ENCODE measurements around the gene SHF.

The SHF gene

GRCh38 chr15:45221053-45221599 is 33.4 kb upstream of the SHF start:
- Histone ChIP-seq H3K4me3 (ENCODE audit: low read depth, low read length) (no peak overlapping the region), H3K36me3 (ENCODE audit: control insufficient read depth, insufficient read depth, low read length) (no peaks in the 10 kb centered on the region)

GRCh38 chr15:45212493-45212892 is 24.7 kb upstream of the SHF start:
- H3K36me3 ChIP-seq (ENCODE audit: control insufficient read depth, insufficient read depth, low read length) = no peaks in the 10 kb centered on the region
- H3K27me3 ChIP-seq (ENCODE audit: control insufficient read depth, insufficient read depth, low read length) = no peaks in the 10 kb centered on the region
- no peak overlapping the region for H3K9ac ChIP-seq (ENCODE audit: low read depth, low read length)
- no peaks in the 10 kb centered on the region for H3K9me3 ChIP-seq (ENCODE audit: control insufficient read depth, insufficient read depth, low read length)
- H3K4me3 ChIP-seq (ENCODE audit: low read depth, low read length) = no peak overlapping the region
- no peaks in the 10 kb centered on the region for H3K4me1 ChIP-seq (ENCODE audit: control insufficient read depth, insufficient read depth, low read length)

More at GRCh38 chr15:45221053-45221599, 33.4 kb upstream of the SHF start:
- no peaks in the 10 kb centered on the region for H3K9me3 ChIP-seq (ENCODE audit: control insufficient read depth, insufficient read depth, low read length)
- H3K4me1 ChIP-seq (ENCODE audit: control insufficient read depth, insufficient read depth, low read length) = no peaks in the 10 kb centered on the region
- no peaks in the 10 kb centered on the region for H3K27me3 ChIP-seq (ENCODE audit: control insufficient read depth, insufficient read depth, low read length)
- H3K9ac ChIP-seq (ENCODE audit: low read depth, low read length) = no peak overlapping the region

- Histone ChIP-seq H3K27me3 (ENCODE audit: control insufficient read depth, insufficient read depth, low read length) (no peaks in the 10 kb centered on the region), H3K4me1 (ENCODE audit: control insufficient read depth, insufficient read depth, low read length) (no peaks in the 10 kb centered on the region), H3K4me3 (ENCODE audit: low read depth, low read length) (no peak overlapping the region), H3K36me3 (ENCODE audit: control insufficient read depth, insufficient read depth, low read length) (no peaks in the 10 kb centered on the region), H3K9ac (ENCODE audit: low read depth, low read length) (no peak overlapping the region), H3K9me3 (ENCODE audit: control insufficient read depth, insufficient read depth, low read length) (no peaks in the 10 kb centered on the region)
These were observed 17.4 kb upstream of the SHF start for GRCh38 chr15:45205192-45205591.

DNA sequence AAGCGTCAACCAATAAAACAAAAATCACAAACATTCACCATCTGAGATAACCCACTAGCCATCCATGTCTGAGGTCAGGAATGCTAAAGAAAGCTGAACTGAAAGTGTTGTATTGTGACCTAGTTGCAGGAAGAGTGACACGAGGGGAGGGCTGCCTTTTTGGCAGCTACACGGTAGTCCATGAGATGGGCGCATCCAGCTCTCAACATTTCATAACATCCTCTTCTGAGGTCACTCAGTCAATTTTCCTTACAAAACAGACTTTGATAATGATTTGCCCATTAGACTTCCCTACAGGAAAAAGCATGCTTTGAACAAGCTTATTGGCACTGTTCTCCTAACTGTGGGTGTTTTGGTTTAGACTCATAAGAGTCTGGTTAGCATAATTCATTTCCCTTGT is 15.4 kb upstream of the SHF start:
- Histone ChIP-seq H3K4me3 (ENCODE audit: low read depth, low read length) (no peak overlapping the region), H3K9ac (ENCODE audit: low read depth, low read length) (no peak overlapping the region), H3K36me3 (ENCODE audit: control insufficient read depth, insufficient read depth, low read length) (no peaks in the 10 kb centered on the region), H3K4me1 (ENCODE audit: control insufficient read depth, insufficient read depth, low read length) (no peaks in the 10 kb centered on the region), H3K27me3 (ENCODE audit: control insufficient read depth, insufficient read depth, low read length) (no peaks in the 10 kb centered on the region), H3K9me3 (ENCODE audit: control insufficient read depth, insufficient read depth, low read length) (no peaks in the 10 kb centered on the region)

DNA sequence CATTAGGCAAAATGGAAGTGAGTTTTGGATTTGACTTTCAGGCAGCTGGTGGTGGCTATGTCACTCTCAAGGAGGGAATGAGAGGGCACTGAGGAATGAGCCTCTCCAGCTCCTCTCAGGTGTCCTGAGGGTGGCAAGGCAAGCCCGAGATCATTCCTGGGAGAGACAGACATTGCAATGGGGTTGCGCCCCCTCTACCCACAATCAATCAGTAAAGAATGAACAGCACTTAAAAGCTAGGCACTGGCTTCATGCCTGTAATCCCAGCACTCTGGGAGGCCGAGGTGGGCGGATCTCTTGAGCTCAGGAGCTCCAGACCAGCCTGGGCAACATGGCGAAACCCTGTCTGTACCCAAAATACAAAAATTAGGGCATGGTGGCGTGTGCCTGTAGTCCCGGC is 14.1 kb upstream of the SHF start:
- Histone ChIP-seq H3K4me3 (ENCODE audit: low read depth, low read length) (no peak overlapping the region), H3K9ac (ENCODE audit: low read depth, low read length) (no peak overlapping the region), H3K36me3 (ENCODE audit: control insufficient read depth, insufficient read depth, low read length) (no peaks in the 10 kb centered on the region), H3K27me3 (ENCODE audit: control insufficient read depth, insufficient read depth, low read length) (no peaks in the 10 kb centered on the region), H3K4me1 (ENCODE audit: control insufficient read depth, insufficient read depth, low read length) (no peaks in the 10 kb centered on the region), H3K9me3 (ENCODE audit: control insufficient read depth, insufficient read depth, low read length) (no peaks in the 10 kb centered on the region)

- Histone ChIP-seq H3K9me3 (ENCODE audit: control insufficient read depth, insufficient read depth, low read length) (no peaks in the 10 kb centered on the region), H3K9ac (ENCODE audit: low read depth, low read length) (no peak overlapping the region), H3K4me3 (ENCODE audit: low read depth, low read length) (no peak overlapping the region), H3K36me3 (ENCODE audit: control insufficient read depth, insufficient read depth, low read length) (no peaks in the 10 kb centered on the region), H3K27me3 (ENCODE audit: control insufficient read depth, insufficient read depth, low read length) (no peaks in the 10 kb centered on the region), H3K4me1 (ENCODE audit: control insufficient read depth, insufficient read depth, low read length) (no peaks in the 10 kb centered on the region)
These were observed 13.7 kb upstream of the SHF start for GRCh38 chr15:45201557-45201859.

DNA sequence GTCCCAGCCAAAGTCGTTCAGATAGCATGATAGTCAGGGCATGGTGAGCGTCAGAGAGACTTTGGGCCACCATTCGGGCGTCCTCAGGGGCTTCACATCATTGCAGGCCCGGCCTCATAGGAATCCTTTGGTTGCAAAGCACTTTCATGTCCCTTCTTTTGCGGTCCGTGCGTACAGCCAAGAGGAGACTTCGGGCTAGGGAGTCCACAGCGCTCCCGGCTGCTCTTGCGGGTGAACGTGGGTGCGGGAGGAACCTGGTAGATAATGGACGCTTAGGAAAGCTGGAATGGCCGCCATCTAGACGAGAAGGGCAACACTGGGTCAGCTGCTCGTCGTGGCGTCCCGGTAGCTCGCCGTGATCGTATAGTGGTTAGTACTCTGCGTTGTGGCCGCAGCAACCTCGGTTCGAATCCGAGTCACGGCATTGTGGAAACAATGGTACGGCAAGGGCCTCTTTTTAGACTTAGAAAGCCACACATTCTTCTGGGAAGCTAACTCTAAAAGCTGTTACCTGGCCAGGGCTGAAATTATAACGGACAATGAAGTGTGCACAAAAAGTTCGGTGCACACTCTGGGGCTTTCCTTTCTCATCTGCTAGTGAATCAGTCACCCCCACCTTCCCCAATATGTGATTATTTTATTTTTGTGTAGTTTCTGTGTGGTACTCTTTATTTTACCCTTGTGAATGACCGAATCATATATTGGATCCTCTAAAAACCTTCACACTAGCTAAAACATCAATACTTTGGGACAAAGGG is 13.2 kb upstream of the SHF start:
- no peaks in the 10 kb centered on the region for H3K36me3 ChIP-seq (ENCODE audit: control insufficient read depth, insufficient read depth, low read length)
- no peaks in the 10 kb centered on the region for H3K9me3 ChIP-seq (ENCODE audit: control insufficient read depth, insufficient read depth, low read length)
- H3K9ac ChIP-seq (ENCODE audit: low read depth, low read length) = peak overlapping the region; percentile 82
- H3K4me1 ChIP-seq (ENCODE audit: control insufficient read depth, insufficient read depth, low read length) = no peaks in the 10 kb centered on the region
- H3K27me3 ChIP-seq (ENCODE audit: control insufficient read depth, insufficient read depth, low read length) = no peaks in the 10 kb centered on the region
- H3K4me3 ChIP-seq (ENCODE audit: low read depth, low read length) = peak overlapping the region; percentile 87

DNA sequence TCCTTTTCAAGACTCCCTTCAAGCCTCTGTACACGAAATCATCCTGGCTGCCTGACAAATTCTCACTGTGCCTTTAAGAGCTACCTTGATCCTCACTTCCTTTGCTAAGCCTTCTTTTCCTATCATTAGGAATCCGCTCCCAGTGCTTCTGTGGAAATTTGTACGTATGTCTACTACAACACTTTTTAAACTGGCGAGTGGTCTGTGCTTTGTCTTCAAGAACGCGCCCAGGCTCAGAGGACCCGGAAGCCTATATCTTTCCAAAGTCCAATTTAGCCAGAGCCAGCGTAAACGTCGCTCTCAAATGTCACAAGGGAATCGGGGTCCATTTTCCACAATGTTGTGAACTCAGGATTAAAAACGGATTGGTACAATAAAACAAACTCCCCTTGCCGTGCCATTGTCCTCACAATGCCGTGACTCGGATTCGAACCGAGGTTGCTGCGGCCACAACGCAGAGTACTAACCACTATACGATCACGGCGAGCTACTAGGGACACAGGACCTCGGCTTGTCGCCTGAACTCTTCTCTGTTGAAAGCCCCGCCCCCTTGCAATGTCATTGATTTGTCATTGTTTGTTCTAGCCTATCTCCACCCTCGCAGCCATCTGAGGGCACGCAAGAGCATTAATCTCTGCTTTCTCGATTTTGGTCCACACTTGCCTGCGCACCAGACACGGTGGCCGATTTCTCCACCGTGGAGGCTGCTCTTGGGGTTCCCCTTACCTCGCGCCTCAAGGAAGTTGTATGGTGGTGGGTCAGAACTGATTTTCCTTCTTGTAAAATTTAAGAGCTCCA is 12.4 kb upstream of the SHF start:
- H3K9me3 ChIP-seq (ENCODE audit: control insufficient read depth, insufficient read depth, low read length) = no peaks in the 10 kb centered on the region
- H3K9ac ChIP-seq (ENCODE audit: low read depth, low read length) = peak overlapping the region; percentile 82
- H3K27me3 ChIP-seq (ENCODE audit: control insufficient read depth, insufficient read depth, low read length) = peaks cover 2% of the 10 kb centered on the region
- H3K4me3 ChIP-seq (ENCODE audit: low read depth, low read length) = peak overlapping the region; percentile 87
- H3K4me1 ChIP-seq (ENCODE audit: control insufficient read depth, insufficient read depth, low read length) = no peaks in the 10 kb centered on the region
- no peaks in the 10 kb centered on the region for H3K36me3 ChIP-seq (ENCODE audit: control insufficient read depth, insufficient read depth, low read length)

DNA sequence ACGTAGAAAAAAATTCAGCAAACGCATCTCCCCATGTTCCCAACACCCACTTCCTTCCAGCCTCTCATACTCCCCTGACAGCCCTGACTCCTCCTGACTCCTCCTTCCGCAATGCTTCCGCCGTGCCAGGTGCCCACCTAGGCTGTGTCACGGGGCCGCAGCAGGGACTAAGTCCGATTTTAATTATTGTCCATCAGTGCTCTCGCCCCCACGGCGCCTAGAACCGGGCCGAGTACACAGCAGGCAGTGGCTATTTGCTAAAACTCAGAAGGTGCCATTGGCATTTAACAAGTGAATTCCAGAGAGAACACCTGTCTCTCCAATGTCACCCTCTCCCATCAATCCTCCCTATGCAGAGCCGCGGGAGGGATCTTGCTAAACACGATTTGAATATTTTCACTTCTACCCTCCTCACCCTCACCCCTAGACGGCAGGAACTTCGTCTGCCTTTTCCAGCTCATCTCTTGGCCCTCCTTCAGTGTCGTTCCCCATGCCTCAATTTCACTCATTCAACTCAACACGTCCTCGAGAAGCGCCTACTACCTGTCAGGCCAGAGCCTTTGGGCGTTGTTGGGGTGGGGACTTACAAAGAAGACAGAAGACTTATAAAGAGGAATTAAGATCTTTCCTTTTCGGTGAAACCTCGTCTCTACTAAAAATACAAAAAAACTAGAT is 11.5 kb upstream of the SHF start:
- H3K27me3 ChIP-seq (ENCODE audit: control insufficient read depth, insufficient read depth, low read length) = peaks cover 2% of the 10 kb centered on the region
- H3K9me3 ChIP-seq (ENCODE audit: control insufficient read depth, insufficient read depth, low read length) = no peaks in the 10 kb centered on the region
- peak overlapping the region; percentile 61 for H3K9ac ChIP-seq (ENCODE audit: low read depth, low read length)
- no peaks in the 10 kb centered on the region for H3K36me3 ChIP-seq (ENCODE audit: control insufficient read depth, insufficient read depth, low read length)
- H3K4me3 ChIP-seq (ENCODE audit: low read depth, low read length) = peak overlapping the region; percentile 87
- H3K4me1 ChIP-seq (ENCODE audit: control insufficient read depth, insufficient read depth, low read length) = no peaks in the 10 kb centered on the region

- Histone ChIP-seq H3K9me3 (ENCODE audit: control insufficient read depth, insufficient read depth, low read length) (no peaks in the 10 kb centered on the region), H3K4me1 (ENCODE audit: control insufficient read depth, insufficient read depth, low read length) (no peaks in the 10 kb centered on the region), H3K27me3 (ENCODE audit: control insufficient read depth, insufficient read depth, low read length) (peaks cover 2% of the 10 kb centered on the region), H3K4me3 (ENCODE audit: low read depth, low read length) (peak overlapping the region; percentile 87), H3K36me3 (ENCODE audit: control insufficient read depth, insufficient read depth, low read length) (no peaks in the 10 kb centered on the region), H3K9ac (ENCODE audit: low read depth, low read length) (peak overlapping the region; percentile 70)
These were observed 10.8 kb upstream of the SHF start for GRCh38 chr15:45198337-45199135.

DNA sequence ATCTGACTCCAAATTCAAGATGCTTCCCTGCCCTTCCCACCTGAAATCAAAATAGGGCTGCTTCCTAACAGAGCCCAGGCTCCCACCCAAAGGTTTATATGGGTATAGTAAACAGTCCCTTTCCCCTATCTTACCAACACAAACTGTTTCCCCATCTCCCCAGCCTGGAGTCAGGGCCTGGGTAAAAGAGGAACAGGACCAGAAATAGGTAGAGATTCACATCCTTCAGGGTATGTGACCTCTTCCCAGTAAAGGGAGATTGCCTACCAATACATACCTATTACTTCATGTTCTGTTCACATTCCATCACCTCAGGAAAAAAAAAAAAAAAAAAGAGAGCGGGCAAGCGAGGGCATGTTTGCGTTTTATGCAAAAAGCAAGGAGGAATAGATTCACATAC is 9.7 kb upstream of the SHF start:
- H3K27me3 ChIP-seq (ENCODE audit: control insufficient read depth, insufficient read depth, low read length) = peaks cover 2% of the 10 kb centered on the region
- no peaks in the 10 kb centered on the region for H3K4me1 ChIP-seq (ENCODE audit: control insufficient read depth, insufficient read depth, low read length)
- no peaks in the 10 kb centered on the region for H3K36me3 ChIP-seq (ENCODE audit: control insufficient read depth, insufficient read depth, low read length)
- peak overlapping the region; percentile 71 for H3K4me3 ChIP-seq (ENCODE audit: low read depth, low read length)
- H3K9ac ChIP-seq (ENCODE audit: low read depth, low read length) = no peak overlapping the region
- no peaks in the 10 kb centered on the region for H3K9me3 ChIP-seq (ENCODE audit: control insufficient read depth, insufficient read depth, low read length)
